WTC11 (cell line): Measurements from ENCODE around the gene CDK11B. TPM values are rescaled to one million over a fixed set of nuclear protein-coding genes. Genes with fewer than 3 reads are reported as not detected.

Experiments used
- ATAC-seq: fragments of 200-7000 bp; cut with Tn5 transposase; 2 replicates; pipeline ENCODE4 v1.10.0; 2021; ENCODE audit warnings: mild to moderate bottlenecking, moderate library complexity
- CTCF ChIA-PET: fragments of 300-600 bp; sonication (Branson Sonifier 250); formaldehyde crosslinking; loops from one replicate; lab custom pipeline; 2021; ENCODE audit warnings: antibody characterized with exemption; lab: Charles Lee
- POLR2A ChIA-PET: fragments of 350-600 bp; sonication (Branson Sonifier 250); formaldehyde crosslinking; loops from one replicate; lab custom pipeline; 2021; ENCODE audit warnings: antibody characterized with exemption; lab: Charles Lee
- DNase-seq: peaks from one replicate; pipeline ENCODE4 v3.0.0; 2021; ENCODE audit warnings: low spot score
- H3K27ac Mint-ChIP-seq: 2 replicates; pipeline ENCODE4 v1.8.0; 2021; ENCODE audit warnings: mixed read lengths
- H3K27me3 Mint-ChIP-seq: 2 replicates; pipeline ENCODE4 v1.8.0; 2021; ENCODE audit warnings: low read depth, mild to moderate bottlenecking, moderate library complexity, mixed read lengths
- H3K36me3 Mint-ChIP-seq: 2 replicates; pipeline ENCODE4 v1.8.0; 2021; ENCODE audit warnings: mixed read lengths
- H3K4me1 Mint-ChIP-seq: 2 replicates; pipeline ENCODE4 v1.8.0; 2022; ENCODE audit warnings: mixed read lengths
- H3K4me3 Mint-ChIP-seq: 2 replicates; pipeline ENCODE4 v1.8.0; 2021; ENCODE audit warnings: mild to moderate bottlenecking, moderate library complexity, mixed read lengths
- H3K9me3 Mint-ChIP-seq: 2 replicates; pipeline ENCODE4 v1.8.0; 2021; ENCODE audit warnings: mixed read lengths
- ARID4B ChIP-seq: sonication (generic); formaldehyde crosslinking; IDR thresholded peaks from 2 replicates; pipeline ENCODE4 v1.8.0; 2023; ENCODE audit warnings: missing genetic modification reagents, mild to moderate bottlenecking, borderline replicate concordance
- ATF1 ChIP-seq: sonication (generic); formaldehyde crosslinking; IDR thresholded peaks from 2 replicates; pipeline ENCODE4 v1.8.1; 2023; ENCODE audit warnings: mild to moderate bottlenecking, moderate library complexity, missing genetic modification reagents
- ELF4 ChIP-seq: sonication (generic); formaldehyde crosslinking; IDR thresholded peaks from 2 replicates; pipeline ENCODE4 v1.8.1; 2022; ENCODE audit warnings: low read depth, mild to moderate bottlenecking, moderate library complexity, missing genetic modification reagents
- GRHL2 ChIP-seq: fragments of 250-450 bp; sonication (Bioruptor Pico); IDR thresholded peaks from 2 replicates; pipeline ENCODE4 v1.8.0; 2022; ENCODE audit warnings: mild to moderate bottlenecking, moderate library complexity; ENCODE audit not compliant: insufficient replicate concordance, severe bottlenecking
- IRF1 ChIP-seq: sonication (generic); formaldehyde crosslinking; IDR thresholded peaks from 2 replicates; pipeline ENCODE4 v1.8.0; 2023; ENCODE audit warnings: missing genetic modification reagents
- KAT7 ChIP-seq: sonication (generic); formaldehyde crosslinking; IDR thresholded peaks from 2 replicates; pipeline ENCODE4 v1.8.1; 2023; ENCODE audit warnings: missing genetic modification reagents, mild to moderate bottlenecking, borderline replicate concordance
- MAX ChIP-seq: sonication (generic); formaldehyde crosslinking; IDR thresholded peaks from 2 replicates; pipeline ENCODE4 v1.8.0; 2022; ENCODE audit warnings: mild to moderate bottlenecking, missing genetic modification reagents
- MYBL2 ChIP-seq: sonication (generic); formaldehyde crosslinking; IDR thresholded peaks from 2 replicates; pipeline ENCODE4 v1.8.1; 2023; ENCODE audit warnings: mild to moderate bottlenecking, moderate library complexity, missing genetic modification reagents
- TEAD4 ChIP-seq: sonication (generic); formaldehyde crosslinking; IDR thresholded peaks from 2 replicates; pipeline ENCODE4 v1.8.0; 2022; ENCODE audit warnings: mild to moderate bottlenecking, missing genetic modification reagents
- USF1 ChIP-seq: sonication (generic); formaldehyde crosslinking; IDR thresholded peaks from 2 replicates; pipeline ENCODE4 v1.8.0; 2022; ENCODE audit warnings: mild to moderate bottlenecking, missing genetic modification reagents
- ZNF219 ChIP-seq: sonication (generic); formaldehyde crosslinking; IDR thresholded peaks from 2 replicates; pipeline ENCODE4 v1.8.0; 2023; ENCODE audit warnings: missing genetic modification reagents, mild to moderate bottlenecking, borderline replicate concordance
- ZNF232 ChIP-seq: sonication (generic); formaldehyde crosslinking; IDR thresholded peaks from 2 replicates; pipeline ENCODE4 v1.8.0; 2022; ENCODE audit warnings: mild to moderate bottlenecking, missing genetic modification reagents
- ZNF263 ChIP-seq: sonication (generic); formaldehyde crosslinking; IDR thresholded peaks from 2 replicates; pipeline ENCODE4 v1.8.1; 2022; ENCODE audit warnings: low read depth, mild to moderate bottlenecking, moderate library complexity, missing genetic modification reagents
- ZNF396 ChIP-seq: fragments of 250-450 bp; sonication (Bioruptor Pico); IDR thresholded peaks from 2 replicates; pipeline ENCODE4 v1.8.0; 2021; ENCODE audit warnings: mild to moderate bottlenecking, moderate library complexity, borderline replicate concordance
- ZNF423 ChIP-seq: fragments of 250-450 bp; sonication (Bioruptor Pico); IDR thresholded peaks from 2 replicates; pipeline ENCODE4 v2.1.2; 2022; ENCODE audit warnings: mild to moderate bottlenecking, moderate library complexity
- ZNF512 ChIP-seq: sonication (generic); formaldehyde crosslinking; IDR thresholded peaks from 2 replicates; pipeline ENCODE4 v1.8.1; 2022; ENCODE audit warnings: missing genetic modification reagents, borderline replicate concordance
- ZNF532 ChIP-seq: fragments of 250-450 bp; sonication (Bioruptor Pico); IDR thresholded peaks from 2 replicates; pipeline ENCODE4 v1.9.0; 2021; ENCODE audit warnings: mild to moderate bottlenecking, borderline replicate concordance
- total RNA-seq: library from RNA; stranded (reverse); gene quantifications from 3 replicates; pipeline ENCODE4 v1.2.3, GENCODE V29; 2021

The CDK11B gene
- total RNA-seq, 1 experiment from 2014 or later = 41.2 TPM

GRCh38 chr1:1671365-1672119 is 12.7 kb upstream of the CDK11B start:
- ATAC-seq (no peak), DNase-seq (no peak)
- Mint-ChIP-seq H3K36me3 (peaks cover 30% of the 10 kb centered on the region), H3K27me3 (no peaks in the 10 kb centered on the region), H3K4me3 (no peak overlapping the region), H3K27ac (no peak overlapping the region), H3K9me3 (no peaks in the 10 kb centered on the region), H3K4me1 (no peaks in the 10 kb centered on the region)
- ChIA-PET POLR2A (no interaction called here), CTCF (no interaction called here)
- TF ChIP-seq ZNF263 (CRISPR knock-in tag) = no peak
- TF ChIP-seq ZNF232 (CRISPR knock-in tag) = no peak
- no peak for TF ChIP-seq ZNF423 (CRISPR knock-in tag)
- no peak for TF ChIP-seq MAX (CRISPR knock-in tag)
- TF ChIP-seq ELF4 = no peak
- TF ChIP-seq ZNF396 (CRISPR knock-in tag) = no peak
- TF ChIP-seq TEAD4 (CRISPR knock-in tag) = no peak
- no peak for TF ChIP-seq ATF1
- no peak for TF ChIP-seq KAT7 (CRISPR knock-in tag)
- TF ChIP-seq MYBL2 (CRISPR knock-in tag) = no peak
- TF ChIP-seq USF1 (CRISPR knock-in tag) = no peak
- no peak for TF ChIP-seq GRHL2
- TF ChIP-seq ARID4B (CRISPR knock-in tag) = no peak
- TF ChIP-seq ZNF219 = no peak

- Mint-ChIP-seq H3K27me3 (no peaks in the 10 kb centered on the region), H3K4me3 (no peak overlapping the region), H3K36me3 (peaks cover 35% of the 10 kb centered on the region), H3K27ac (no peak overlapping the region), H3K4me1 (no peaks in the 10 kb centered on the region), H3K9me3 (no peaks in the 10 kb centered on the region)
- ATAC-seq = no peak
- DNase-seq = no peak
- POLR2A ChIA-PET = no interaction called here
- CTCF ChIA-PET = no interaction called here
- TF ChIP-seq ZNF512 (CRISPR knock-in tag) (no peak), ZNF532 (CRISPR knock-in tag) (no peak), IRF1 (CRISPR knock-in tag) (no peak), ARID4B (CRISPR knock-in tag) (no peak)
Observed at GRCh38 chr1:1670866-1671265, 12.1 kb upstream of the CDK11B start.
